PC-3 (cell line): Measurements from ENCODE around the gene MAS1. TPM values are rescaled to one million over a fixed set of nuclear protein-coding genes. Genes with fewer than 3 reads are reported as not detected.
"Not testable (repeated sequence)": the region's sequence is repeated elsewhere in the genome, so short reads cannot be mapped to it uniquely, and the experiment has no call there.

ENCODE experiments used
- ATAC-seq: fragments of 200-7000 bp; cut with Tn5 transposase; 2 replicates; pipeline ENCODE4 v1.9.1; 2020; ENCODE audit warnings: mild to moderate bottlenecking, moderate library complexity
- BruUV-seq: library from RNA; stranded (reverse); fragments of 400-500 nt; replicated peaks from 2 replicates; lab custom pipeline; 2021; lab: Mats Ljungman, UMichigan
- CTCF ChIA-PET: fragments of 300-600 bp; sonication (Branson Sonifier 250); formaldehyde crosslinking; loops from one replicate; lab custom pipeline; 2022; ENCODE audit warnings: antibody characterized with exemption; lab: Charles Lee
- POLR2A ChIA-PET: fragments of 300-600 bp; sonication (Branson Sonifier 250); formaldehyde crosslinking; loops from one replicate; lab custom pipeline; 2022; ENCODE audit warnings: antibody characterized with exemption; ENCODE audit not compliant: unreplicated experiment; lab: Charles Lee
- DNase-seq: peaks from one replicate; pipeline ENCODE4 v3.0.0-alpha.2; 2015
- H2AFZ ChIP-seq: fragments of 300-600 bp; sonication (generic); 2 replicates; pipeline ENCODE4 v1.6.0; 2016; ENCODE audit warnings: antibody characterized with exemption, low read length
- H3F3A ChIP-seq: fragments of 300-600 bp; sonication (generic); one replicate; pipeline ENCODE4 v1.6.0; 2017; ENCODE audit warnings: antibody characterized with exemption, low read length, control low read depth, mild to moderate bottlenecking; ENCODE audit not compliant: unreplicated experiment
- H3K27ac ChIP-seq: fragments of 300-600 bp; sonication (generic); 2 replicates; pipeline ENCODE4 v1.5.1; 2016; ENCODE audit warnings: mild to moderate bottlenecking, low read length
- H3K27me3 ChIP-seq: fragments of 300-600 bp; sonication (generic); 2 replicates; pipeline ENCODE4 v1.6.1; 2016; ENCODE audit warnings: low read length, mixed read lengths
- H3K36me3 ChIP-seq: fragments of 300-600 bp; sonication (generic); 2 replicates; pipeline ENCODE4 v1.6.1; 2016; ENCODE audit warnings: low read depth, mixed run types, low read length, mixed read lengths
- H3K4me1 ChIP-seq: fragments of 300-600 bp; sonication (generic); 2 replicates; pipeline ENCODE4 v1.5.1; 2016; ENCODE audit warnings: low read length; ENCODE audit not compliant: insufficient read depth
- H3K4me2 ChIP-seq: fragments of 300-600 bp; sonication (generic); 2 replicates; pipeline ENCODE4 v1.6.0; 2016; ENCODE audit warnings: low read length
- H3K4me3 ChIP-seq: fragments of 300-600 bp; sonication (generic); 2 replicates; pipeline ENCODE4 v1.5.1; 2016; ENCODE audit warnings: mild to moderate bottlenecking, low read length, mixed read lengths
- H3K79me2 ChIP-seq: fragments of 300-600 bp; sonication (generic); 2 replicates; pipeline ENCODE4 v1.6.1; 2017; ENCODE audit warnings: low read length, mixed read lengths
- H3K9ac ChIP-seq: fragments of 300-600 bp; sonication (generic); 2 replicates; pipeline ENCODE4 v1.6.0; 2016; ENCODE audit warnings: mild to moderate bottlenecking, low read length
- H3K9me2 ChIP-seq: fragments of 300-600 bp; sonication (generic); replicated peaks from 2 replicates; pipeline ENCODE4 v1.6.1; 2016; ENCODE audit warnings: mixed run types, low read length, mixed read lengths
- H3K9me3 ChIP-seq: fragments of 300-600 bp; sonication (generic); 2 replicates; pipeline ENCODE4 v1.6.1; 2016; ENCODE audit warnings: low read length, mixed read lengths
- H4K20me1 ChIP-seq: fragments of 300-600 bp; sonication (generic); 2 replicates; pipeline ENCODE4 v1.6.1; 2016; ENCODE audit warnings: low read length, mixed read lengths
- EZH2 ChIP-seq: fragments of 300-600 bp; sonication (generic); IDR thresholded peaks from one replicate; pipeline ENCODE4 v1.6.1; 2017; ENCODE audit warnings: antibody characterized with exemption, mild to moderate bottlenecking, low read length; ENCODE audit not compliant: unreplicated experiment
- EZH2phosphoT487 ChIP-seq: fragments of 300-600 bp; sonication (generic); IDR thresholded peaks from 2 replicates; pipeline ENCODE4 v1.6.1; 2018; ENCODE audit warnings: mild to moderate bottlenecking, antibody characterized with exemption, low read length, borderline replicate concordance
- intact Hi-C: fragments of 100-400 bp; cut with micrococcal nuclease; formaldehyde crosslinking; loops from 2 replicates; pipeline ENCODE4 v1.9.0; 2023
- total RNA-seq: library from RNA; depleted of rRNA; stranded (reverse); fragments of >200 nt; gene quantifications from 2 replicates; pipeline ENCODE4 v1.2.3, GENCODE V29; 2014
- TF ChIP-seq, protein P1 (sequence below): fragments of 300-600 bp; sonication (generic); conservative IDR thresholded peaks from 2 replicates; pipeline ENCODE4 v1.5.1; 2017; ENCODE audit warnings: antibody characterized with exemption, low read depth, mild to moderate bottlenecking, low read length

The MAS1 gene
- total RNA-seq, 1 experiment from 2014 or later = not detected

DNA sequence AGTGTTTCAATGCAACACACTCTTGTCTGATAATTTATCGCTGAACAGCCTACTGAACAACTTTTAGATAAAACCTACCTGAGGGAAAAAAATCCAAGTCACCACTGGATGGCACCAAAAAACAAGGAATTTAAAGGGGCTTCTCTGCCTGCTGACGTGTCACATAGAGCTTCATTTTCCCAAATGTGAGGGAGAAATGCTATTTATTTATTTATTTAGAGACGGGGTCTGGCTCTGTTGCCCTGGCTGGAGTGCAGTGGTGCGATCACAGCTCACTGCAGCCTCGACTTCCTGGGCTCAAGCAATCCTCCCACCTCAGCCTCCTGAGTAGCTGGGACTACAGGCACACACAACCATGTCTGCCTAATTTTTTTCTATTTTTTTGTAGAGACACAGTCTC, 27.4 kb upstream of the MAS1 start:
- H3K9me3 ChIP-seq, H3F3A ChIP-seq, H3K36me3 ChIP-seq, BruUV-seq, POLR2A ChIA-PET, H3K4me3 ChIP-seq, H3K79me2 ChIP-seq, H3K4me2 ChIP-seq, H3K4me1 ChIP-seq, H3K27ac ChIP-seq, H3K9ac ChIP-seq, H3K27me3 ChIP-seq, H3K9me2 ChIP-seq, H4K20me1 ChIP-seq: not testable (repeated sequence)
- H2AFZ ChIP-seq = peak overlapping the region; percentile 26; the same call in 1 of the 2 replicates
- peak; percentile 79 for DNase-seq
- CTCF ChIA-PET = interaction anchor here (0.6 to 1.4 kb wide), 4 partner anchors 23 to 173 kb away, joined by 3 to 10 read pairs (median 4); no protein-coding TSS in a partner anchor
- TF ChIP-seq, protein P1, sequence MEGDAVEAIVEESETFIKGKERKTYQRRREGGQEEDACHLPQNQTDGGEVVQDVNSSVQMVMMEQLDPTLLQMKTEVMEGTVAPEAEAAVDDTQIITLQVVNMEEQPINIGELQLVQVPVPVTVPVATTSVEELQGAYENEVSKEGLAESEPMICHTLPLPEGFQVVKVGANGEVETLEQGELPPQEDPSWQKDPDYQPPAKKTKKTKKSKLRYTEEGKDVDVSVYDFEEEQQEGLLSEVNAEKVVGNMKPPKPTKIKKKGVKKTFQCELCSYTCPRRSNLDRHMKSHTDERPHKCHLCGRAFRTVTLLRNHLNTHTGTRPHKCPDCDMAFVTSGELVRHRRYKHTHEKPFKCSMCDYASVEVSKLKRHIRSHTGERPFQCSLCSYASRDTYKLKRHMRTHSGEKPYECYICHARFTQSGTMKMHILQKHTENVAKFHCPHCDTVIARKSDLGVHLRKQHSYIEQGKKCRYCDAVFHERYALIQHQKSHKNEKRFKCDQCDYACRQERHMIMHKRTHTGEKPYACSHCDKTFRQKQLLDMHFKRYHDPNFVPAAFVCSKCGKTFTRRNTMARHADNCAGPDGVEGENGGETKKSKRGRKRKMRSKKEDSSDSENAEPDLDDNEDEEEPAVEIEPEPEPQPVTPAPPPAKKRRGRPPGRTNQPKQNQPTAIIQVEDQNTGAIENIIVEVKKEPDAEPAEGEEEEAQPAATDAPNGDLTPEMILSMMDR = peak; percentile 62
- peak; percentile 67 for ATAC-seq
- intact Hi-C loops = loop anchor here (1.0 to 2.0 kb wide), 2 partner anchors 78 to 179 kb away; no protein-coding TSS in a partner anchor

DNA sequence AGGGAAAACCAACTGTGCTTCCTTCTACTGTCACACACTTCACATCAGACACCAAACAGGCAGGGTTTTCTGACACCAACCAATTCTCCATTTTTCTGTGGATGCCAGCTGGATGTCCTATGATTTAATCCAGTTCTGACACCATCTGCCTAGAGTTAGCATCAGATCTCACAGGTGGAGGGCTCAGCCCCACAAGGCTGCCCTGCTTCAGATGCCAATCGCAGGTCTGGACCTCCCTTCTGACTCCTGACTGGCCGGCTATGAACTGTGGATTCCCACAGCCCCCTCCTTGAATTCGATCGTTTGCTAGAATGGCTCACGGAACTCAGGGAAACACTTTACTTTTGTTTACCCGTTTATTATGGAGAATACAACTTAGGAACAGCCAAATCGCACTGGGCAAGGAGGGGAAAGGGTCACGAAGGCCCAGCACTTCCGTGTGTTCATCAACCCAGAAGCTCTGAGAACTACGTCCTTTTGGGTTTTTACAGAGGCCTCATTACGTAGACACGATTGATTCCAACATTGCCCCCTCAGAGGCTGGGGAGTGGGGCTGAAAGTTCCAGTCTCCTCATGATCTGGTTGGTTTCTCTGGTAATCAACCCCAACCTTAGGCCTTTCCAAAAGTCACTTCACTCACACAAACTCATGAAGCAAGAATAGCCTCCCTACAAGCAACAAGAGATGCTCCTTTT, 25.4 kb upstream of the MAS1 start:
- Histone ChIP-seq H3K9ac (no peak overlapping the region), H3K27ac (no peak overlapping the region), H3K9me3 (no peaks in the 10 kb centered on the region), H3K4me1 (no peaks in the 10 kb centered on the region), H3K36me3 (no peaks in the 10 kb centered on the region), H3K9me2 (no peaks in the 10 kb centered on the region), H3K27me3 (no peaks in the 10 kb centered on the region), H2AFZ (no peak overlapping the region), H3K4me2 (no peak overlapping the region), H3F3A (no peaks in the 10 kb centered on the region), H3K79me2 (no peaks in the 10 kb centered on the region), H3K4me3 (no peak overlapping the region), H4K20me1 (no peaks in the 10 kb centered on the region)
- ChIA-PET POLR2A (interaction anchor here (0.6 kb wide), 1 partner anchor 138 kb away, joined by 5 read pairs; the partner anchor contains the start of gene WTAP), CTCF (no interaction called here)
- TF ChIP-seq, protein P1 = no peak
- no peak for TF ChIP-seq EZH2phosphoT487
- TF ChIP-seq EZH2 = no peak
- intact Hi-C loops = no loop called here
- no peak for DNase-seq
- no peak for ATAC-seq
- no TSS peak for BruUV-seq
